HL-60 (cell line): Measurements from ENCODE around the gene IBA57.

Experiments
- DNase-seq, 2 experiments: peaks; one replicate each; pipeline ENCODE4 v3.0.0-alpha.2; 2010 to 2020; ENCODE audit warnings: low read depth in 1 of 2, low spot score in 1 of 2
- H3K27ac ChIP-seq: fragments of 250-450 bp; sonication (Bioruptor Pico); replicated peaks from 2 replicates; pipeline ENCODE4 v1.5.1; 2020; ENCODE audit warnings: mild to moderate bottlenecking, moderate library complexity
- H3K27me3 ChIP-seq: fragments of 250-450 bp; sonication (Bioruptor Pico); 2 replicates; pipeline ENCODE4 v1.5.1; 2021; ENCODE audit warnings: mild to moderate bottlenecking, moderate library complexity; ENCODE audit not compliant: insufficient read depth, poor library complexity, severe bottlenecking
- H3K4me3 ChIP-seq: replicated peaks from 2 replicates; pipeline ENCODE4 v1.5.1; 2011; ENCODE audit warnings: mild to moderate bottlenecking, control low read depth, low read length; ENCODE audit not compliant: insufficient read depth
- GABPA ChIP-seq: IDR thresholded peaks from 2 replicates; pipeline ENCODE4 v1.6.1; 2012; ENCODE audit warnings: low read depth
- POLR2AphosphoS5 ChIP-seq: IDR thresholded peaks from 2 replicates; pipeline ENCODE4 v1.6.1; 2012; ENCODE audit warnings: low read depth
- SPI1 ChIP-seq: IDR thresholded peaks from 2 replicates; pipeline ENCODE4 v1.6.1; 2012; ENCODE audit warnings: low read depth, mild to moderate bottlenecking, borderline replicate concordance
- TF ChIP-seq, protein P1 (sequence below): IDR thresholded peaks from one replicate; pipeline ENCODE4 v1.5.1; 2011; ENCODE audit warnings: low read length, control low read depth, inconsistent platforms; ENCODE audit not compliant: insufficient read depth
- TF ChIP-seq, protein P2 (sequence below): IDR thresholded peaks from 2 replicates; pipeline ENCODE4 v1.6.1; 2012; ENCODE audit warnings: low read depth; ENCODE audit not compliant: insufficient replicate concordance

IBA57 gene

DNA sequence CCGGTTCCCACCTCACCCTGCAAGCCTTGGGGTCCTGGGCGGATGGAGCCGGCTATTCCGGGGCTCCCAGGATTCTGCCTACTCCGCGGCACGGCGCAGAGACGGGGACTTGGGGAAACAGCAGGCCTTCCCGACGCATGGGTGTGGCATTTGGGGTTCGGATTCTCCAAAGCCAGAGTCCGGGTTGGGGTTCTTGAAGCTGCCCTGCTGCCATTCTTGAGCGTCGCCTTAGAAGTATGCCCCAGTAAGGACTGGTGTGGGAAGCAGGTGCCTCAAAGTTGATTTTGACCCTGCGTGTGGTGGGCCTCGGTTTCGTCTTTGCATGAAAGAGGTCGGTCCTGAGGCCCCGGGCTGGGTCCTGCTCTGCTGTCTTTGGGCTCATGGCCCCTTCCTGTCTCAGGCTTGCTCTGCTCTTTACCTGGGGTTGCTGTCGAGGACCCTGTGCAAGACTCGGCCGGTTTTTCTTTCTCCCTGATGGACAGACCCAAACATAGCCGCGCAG, 24.8 kb upstream of the IBA57 start:
- peak overlapping the region; percentile 97 for H3K4me3 ChIP-seq
- peak overlapping the region; percentile 78 for H3K27ac ChIP-seq
- no peak for DNase-seq
- TF ChIP-seq POLR2AphosphoS5 (no peak), GABPA (no peak), SPI1 (no peak)
- TF ChIP-seq, protein P1, sequence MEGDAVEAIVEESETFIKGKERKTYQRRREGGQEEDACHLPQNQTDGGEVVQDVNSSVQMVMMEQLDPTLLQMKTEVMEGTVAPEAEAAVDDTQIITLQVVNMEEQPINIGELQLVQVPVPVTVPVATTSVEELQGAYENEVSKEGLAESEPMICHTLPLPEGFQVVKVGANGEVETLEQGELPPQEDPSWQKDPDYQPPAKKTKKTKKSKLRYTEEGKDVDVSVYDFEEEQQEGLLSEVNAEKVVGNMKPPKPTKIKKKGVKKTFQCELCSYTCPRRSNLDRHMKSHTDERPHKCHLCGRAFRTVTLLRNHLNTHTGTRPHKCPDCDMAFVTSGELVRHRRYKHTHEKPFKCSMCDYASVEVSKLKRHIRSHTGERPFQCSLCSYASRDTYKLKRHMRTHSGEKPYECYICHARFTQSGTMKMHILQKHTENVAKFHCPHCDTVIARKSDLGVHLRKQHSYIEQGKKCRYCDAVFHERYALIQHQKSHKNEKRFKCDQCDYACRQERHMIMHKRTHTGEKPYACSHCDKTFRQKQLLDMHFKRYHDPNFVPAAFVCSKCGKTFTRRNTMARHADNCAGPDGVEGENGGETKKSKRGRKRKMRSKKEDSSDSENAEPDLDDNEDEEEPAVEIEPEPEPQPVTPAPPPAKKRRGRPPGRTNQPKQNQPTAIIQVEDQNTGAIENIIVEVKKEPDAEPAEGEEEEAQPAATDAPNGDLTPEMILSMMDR = no peak
- TF ChIP-seq, protein P2, sequence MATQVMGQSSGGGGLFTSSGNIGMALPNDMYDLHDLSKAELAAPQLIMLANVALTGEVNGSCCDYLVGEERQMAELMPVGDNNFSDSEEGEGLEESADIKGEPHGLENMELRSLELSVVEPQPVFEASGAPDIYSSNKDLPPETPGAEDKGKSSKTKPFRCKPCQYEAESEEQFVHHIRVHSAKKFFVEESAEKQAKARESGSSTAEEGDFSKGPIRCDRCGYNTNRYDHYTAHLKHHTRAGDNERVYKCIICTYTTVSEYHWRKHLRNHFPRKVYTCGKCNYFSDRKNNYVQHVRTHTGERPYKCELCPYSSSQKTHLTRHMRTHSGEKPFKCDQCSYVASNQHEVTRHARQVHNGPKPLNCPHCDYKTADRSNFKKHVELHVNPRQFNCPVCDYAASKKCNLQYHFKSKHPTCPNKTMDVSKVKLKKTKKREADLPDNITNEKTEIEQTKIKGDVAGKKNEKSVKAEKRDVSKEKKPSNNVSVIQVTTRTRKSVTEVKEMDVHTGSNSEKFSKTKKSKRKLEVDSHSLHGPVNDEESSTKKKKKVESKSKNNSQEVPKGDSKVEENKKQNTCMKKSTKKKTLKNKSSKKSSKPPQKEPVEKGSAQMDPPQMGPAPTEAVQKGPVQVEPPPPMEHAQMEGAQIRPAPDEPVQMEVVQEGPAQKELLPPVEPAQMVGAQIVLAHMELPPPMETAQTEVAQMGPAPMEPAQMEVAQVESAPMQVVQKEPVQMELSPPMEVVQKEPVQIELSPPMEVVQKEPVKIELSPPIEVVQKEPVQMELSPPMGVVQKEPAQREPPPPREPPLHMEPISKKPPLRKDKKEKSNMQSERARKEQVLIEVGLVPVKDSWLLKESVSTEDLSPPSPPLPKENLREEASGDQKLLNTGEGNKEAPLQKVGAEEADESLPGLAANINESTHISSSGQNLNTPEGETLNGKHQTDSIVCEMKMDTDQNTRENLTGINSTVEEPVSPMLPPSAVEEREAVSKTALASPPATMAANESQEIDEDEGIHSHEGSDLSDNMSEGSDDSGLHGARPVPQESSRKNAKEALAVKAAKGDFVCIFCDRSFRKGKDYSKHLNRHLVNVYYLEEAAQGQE = no peak
- H3K27me3 ChIP-seq = no peaks in the 10 kb centered on the region

DNA sequence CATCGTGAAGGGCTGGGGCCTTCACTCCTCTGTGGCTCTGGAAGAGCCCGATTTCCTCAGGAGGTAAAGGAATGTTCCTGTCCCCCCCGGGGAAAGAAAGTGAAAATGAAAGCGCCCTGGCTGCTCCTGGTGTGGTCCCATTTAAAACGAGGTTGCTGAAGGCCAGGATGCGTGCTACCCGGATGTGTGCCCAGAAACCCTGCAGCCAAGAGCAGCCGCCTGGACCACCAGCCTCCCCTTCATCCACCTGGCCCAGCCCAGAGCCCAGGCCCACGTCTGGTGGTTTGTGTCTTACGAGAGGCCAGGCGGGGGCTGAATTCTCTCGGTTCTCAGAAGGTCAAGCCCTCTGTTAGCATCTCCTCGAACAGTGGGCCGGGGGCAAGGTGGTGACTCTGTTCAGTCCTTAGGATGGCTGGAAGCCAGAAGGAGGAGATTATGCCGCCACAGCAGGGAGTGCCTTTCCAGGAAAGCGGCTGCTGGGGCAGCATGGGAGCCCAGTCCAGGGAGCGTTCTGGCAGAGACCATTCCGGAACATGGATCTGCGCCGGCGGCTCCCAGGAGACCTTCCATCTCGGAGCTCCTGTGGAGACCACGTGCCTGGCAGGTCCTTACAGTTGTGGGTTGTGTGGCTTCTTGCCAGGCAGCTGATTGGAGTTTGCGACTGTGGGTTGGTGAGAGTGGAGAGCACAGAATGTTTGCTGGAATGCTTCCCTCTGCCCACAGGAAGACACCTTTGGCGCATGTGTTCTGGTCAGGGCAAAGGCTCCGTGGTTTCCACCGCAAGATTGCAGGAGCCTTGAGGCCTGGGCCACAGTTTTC, 24.2 kb upstream of the IBA57 start:
- Histone ChIP-seq H3K27ac (no peak overlapping the region), H3K4me3 (peak overlapping the region; percentile 97), H3K27me3 (no peaks in the 10 kb centered on the region)
- TF ChIP-seq GABPA = no peak
- TF ChIP-seq SPI1 = no peak
- DNase-seq = no peak

DNA sequence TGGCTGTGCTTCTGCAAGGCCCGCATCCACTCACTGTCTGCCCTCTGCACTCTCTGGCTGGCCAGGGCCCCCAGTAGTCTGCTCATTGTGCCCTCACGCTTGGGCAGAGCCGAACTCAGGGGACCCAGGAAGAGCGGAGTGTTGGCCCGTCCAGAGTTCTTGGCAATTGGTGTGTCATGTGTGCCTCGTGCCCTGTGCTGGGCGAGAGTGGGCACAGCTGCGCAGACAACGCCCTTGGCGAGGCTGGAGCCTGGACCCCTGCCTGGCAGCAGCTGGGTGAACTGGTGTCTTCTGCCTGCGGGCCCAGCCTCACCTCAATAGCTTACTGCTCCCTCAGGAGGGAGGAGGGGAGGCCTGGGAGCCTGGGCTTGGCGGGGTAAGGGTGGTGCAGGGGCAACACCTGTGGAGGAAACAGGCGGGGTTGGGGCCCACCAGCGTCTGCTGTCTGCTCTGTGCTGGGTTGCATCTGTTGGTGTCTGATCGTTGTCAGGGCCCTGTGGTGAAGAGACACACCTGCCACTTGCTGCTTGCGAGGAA, 23.4 kb upstream of the IBA57 start:
- no peak for DNase-seq
- H3K27ac ChIP-seq = no peak overlapping the region
- TF ChIP-seq GABPA = no peak
- no peak overlapping the region for H3K4me3 ChIP-seq
- no peaks in the 10 kb centered on the region for H3K27me3 ChIP-seq

DNA sequence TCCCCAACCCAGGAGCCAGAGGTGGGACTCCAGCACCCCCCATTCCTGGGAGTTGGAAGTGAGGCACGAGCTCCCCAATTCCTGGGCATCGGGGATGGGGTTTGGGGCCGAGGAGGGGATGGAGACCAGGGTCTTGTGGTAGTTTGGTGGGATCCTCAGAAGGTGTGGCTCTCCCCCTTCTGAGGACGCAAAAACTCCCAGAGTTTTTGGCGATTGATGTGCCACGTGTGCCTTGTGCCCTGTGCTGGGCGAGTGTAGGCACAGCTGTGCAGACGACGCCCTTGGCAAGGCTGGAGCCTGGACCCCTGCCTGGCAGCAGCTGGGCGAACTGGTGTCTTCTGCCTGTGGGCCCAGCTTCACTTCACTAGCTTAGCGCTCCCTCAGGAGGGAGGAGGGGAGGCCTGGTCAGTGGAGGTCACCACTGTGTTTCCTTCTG, 22.9 kb upstream of the IBA57 start:
- H3K27ac ChIP-seq = no peak overlapping the region
- no peak overlapping the region for H3K4me3 ChIP-seq
- H3K27me3 ChIP-seq = no peaks in the 10 kb centered on the region
- TF ChIP-seq, protein P2 = no peak
- TF ChIP-seq SPI1 = no peak
- no peak for TF ChIP-seq GABPA
- TF ChIP-seq, protein P1 = no peak
- TF ChIP-seq POLR2AphosphoS5 = no peak
- no peak for DNase-seq
